ENCODE results near the gene EDIL3.

DNA sequence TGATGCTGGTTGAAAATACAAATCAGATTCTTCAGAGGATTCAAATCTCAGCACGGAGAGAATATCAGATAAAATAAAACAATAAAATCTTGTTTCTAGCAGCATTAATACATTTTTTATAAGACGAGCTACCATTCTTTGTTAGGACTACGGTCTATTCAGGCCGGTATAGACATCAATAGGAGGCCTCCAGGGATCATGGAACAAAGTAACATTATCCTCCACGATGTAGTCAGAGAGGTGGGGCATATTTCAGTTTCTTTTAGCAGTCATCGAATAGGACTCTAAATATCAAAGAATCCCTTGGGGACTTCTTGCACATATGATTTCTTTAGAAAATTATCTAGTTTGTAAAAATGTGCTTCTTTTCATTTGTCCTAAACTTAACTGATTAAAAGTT, 438.2 kb downstream of the EDIL3 start:
- TF ChIP-seq, protein P1, sequence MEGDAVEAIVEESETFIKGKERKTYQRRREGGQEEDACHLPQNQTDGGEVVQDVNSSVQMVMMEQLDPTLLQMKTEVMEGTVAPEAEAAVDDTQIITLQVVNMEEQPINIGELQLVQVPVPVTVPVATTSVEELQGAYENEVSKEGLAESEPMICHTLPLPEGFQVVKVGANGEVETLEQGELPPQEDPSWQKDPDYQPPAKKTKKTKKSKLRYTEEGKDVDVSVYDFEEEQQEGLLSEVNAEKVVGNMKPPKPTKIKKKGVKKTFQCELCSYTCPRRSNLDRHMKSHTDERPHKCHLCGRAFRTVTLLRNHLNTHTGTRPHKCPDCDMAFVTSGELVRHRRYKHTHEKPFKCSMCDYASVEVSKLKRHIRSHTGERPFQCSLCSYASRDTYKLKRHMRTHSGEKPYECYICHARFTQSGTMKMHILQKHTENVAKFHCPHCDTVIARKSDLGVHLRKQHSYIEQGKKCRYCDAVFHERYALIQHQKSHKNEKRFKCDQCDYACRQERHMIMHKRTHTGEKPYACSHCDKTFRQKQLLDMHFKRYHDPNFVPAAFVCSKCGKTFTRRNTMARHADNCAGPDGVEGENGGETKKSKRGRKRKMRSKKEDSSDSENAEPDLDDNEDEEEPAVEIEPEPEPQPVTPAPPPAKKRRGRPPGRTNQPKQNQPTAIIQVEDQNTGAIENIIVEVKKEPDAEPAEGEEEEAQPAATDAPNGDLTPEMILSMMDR (IDR thresholded peaks at IDR 0.05), result no peak
- no peak for TF ChIP-seq POLR2A (IDR thresholded peaks at IDR 0.05)

All from lower leg skin (tissue), 3 donors.